Superior temporal gyrus (tissue), 1 donor: Measurements from ENCODE around the gene IL15.
"Not testable (repeated sequence)": the region's sequence is repeated elsewhere in the genome, so short reads cannot be mapped to it uniquely, and the experiment has no call there.

Experiments used
- DNase-seq: peaks from one replicate; pipeline ENCODE4 v3.0.0-alpha.2; 2016; ENCODE audit errors: extremely low spot score

The IL15 gene, protein sequence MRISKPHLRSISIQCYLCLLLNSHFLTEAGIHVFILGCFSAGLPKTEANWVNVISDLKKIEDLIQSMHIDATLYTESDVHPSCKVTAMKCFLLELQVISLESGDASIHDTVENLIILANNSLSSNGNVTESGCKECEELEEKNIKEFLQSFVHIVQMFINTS

DNA sequence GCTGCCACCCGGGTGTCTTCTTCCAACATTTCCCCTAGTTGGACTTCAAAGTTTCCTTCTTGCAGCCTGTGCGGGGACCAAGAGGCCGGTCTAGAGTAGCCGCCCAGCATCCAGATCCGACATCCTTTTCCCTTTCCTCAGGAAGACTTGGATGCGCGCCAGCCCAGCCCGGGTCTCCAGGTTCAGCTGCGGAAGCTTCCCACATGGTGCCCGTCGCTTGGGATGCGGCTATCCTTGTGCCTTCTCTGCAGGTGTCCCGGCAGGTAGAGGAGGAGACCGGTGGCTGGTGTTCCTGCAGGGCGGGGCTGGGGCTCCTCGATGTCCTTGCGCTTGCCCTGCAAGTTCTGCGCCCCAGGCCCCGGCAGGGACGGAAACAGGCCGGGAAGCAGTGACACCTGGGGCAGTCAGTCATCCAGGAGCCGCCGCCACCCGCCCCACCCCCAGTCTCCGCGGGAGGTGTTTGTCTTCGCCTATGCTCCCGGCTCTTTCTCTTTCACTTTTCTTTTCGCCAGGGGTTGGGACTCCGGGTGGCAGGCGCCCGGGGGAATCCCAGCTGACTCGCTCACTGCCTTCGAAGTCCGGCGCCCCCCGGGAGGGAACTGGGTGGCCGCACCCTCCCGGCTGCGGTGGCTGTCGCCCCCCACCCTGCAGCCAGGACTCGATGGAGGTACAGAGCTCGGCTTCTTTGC lies at the start of gene IL15:
TSS of gene IL15 (plus strand) at position 502 of the 689 bp plus-strand sequence. CDS start 82,882 bp downstream, outside the sequence.
- no peak for DNase-seq

DNA sequence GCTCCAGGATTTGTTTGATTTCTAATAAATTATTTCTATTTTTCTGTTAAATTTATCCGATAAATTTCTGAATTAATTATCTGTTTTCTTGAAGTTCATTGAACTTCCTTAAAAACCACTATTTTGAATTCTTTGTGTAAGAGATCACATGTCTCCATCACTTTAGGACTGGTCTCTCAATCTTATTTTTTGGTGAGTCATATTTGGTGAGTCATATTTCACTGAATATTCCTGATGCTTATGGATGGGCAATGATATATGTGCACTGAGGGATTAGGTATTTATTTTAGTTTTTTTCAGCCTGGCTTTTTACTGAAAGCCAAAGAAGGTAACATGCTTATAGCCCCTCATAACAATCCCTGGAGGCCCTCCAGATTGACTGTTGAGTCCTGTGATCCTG lies 48.5 kb upstream of the IL15 start:
- DNase-seq, result no peak

GRCh38 chr4:141595531-141595930 lies 40.9 kb upstream of the IL15 start:
- no peak for DNase-seq

- no peak for DNase-seq
Measured at GRCh38 chr4:141599853-141600252, 36.5 kb upstream of the IL15 start.

- not testable (repeated sequence) for DNase-seq
Measured at GRCh38 chr4:141604683-141605082, 31.7 kb upstream of the IL15 start.

DNA sequence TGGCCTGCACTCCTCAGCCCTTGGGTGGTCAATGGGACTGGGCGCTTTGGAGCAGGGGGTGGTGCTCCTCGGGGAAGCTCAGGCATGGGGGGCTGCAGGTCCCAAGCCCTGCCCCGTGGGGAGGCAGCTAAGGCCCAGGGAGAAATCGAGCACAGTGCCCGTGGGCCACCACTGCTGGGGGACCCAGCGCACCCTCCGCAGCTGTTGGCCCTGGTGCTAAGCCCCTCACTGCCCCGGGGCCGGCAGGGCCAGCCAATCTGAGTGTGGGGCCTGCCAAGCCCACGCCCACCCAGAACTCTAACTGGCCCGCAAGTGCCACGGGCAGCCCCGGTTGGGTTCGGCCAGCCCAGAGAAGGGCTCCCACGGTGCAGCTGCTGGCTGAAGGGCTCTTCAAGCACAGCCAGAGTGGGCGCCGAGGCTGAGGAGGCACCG lies 30.9 kb upstream of the IL15 start:
- no peak for DNase-seq

- DNase-seq, result no peak
Measured at GRCh38 chr4:141609243-141609642, 27.1 kb upstream of the IL15 start.

- DNase-seq, result no peak
Measured at GRCh38 chr4:141610365-141610764, 26.0 kb upstream of the IL15 start.

DNA sequence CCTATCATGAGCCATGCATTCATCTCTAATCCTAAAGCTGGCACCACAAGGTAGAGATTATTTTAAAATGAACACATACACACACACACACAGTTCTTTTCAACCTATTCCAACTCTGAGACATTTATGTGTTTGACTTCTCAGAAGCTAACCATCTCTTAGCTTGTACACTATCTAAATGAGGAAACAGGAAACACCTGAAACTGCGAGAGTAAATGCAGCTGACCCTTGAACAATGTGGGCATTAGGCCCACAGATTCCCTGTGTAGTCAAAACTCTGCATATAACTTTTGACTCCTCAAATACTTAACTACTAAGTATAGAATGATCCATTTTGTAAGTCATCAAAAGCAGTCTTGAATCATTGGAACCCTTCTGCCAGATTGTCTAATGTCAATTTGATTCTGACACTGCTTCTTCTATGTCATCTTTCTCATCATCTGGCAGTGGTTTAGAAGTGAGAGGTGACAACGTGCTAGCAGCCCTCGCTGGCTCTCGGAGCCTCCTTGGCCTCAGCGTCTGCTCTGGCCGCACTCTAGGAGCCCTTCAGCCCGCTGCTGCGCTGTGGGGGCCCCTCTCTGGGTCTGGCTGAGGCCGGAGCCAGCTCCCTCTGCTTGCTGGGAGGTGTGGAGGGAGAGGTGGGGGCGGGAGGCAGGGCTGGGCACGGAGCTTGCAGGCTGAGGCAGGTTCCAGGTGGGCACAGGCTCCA lies 21.4 kb upstream of the IL15 start:
- no peak for DNase-seq

DNA sequence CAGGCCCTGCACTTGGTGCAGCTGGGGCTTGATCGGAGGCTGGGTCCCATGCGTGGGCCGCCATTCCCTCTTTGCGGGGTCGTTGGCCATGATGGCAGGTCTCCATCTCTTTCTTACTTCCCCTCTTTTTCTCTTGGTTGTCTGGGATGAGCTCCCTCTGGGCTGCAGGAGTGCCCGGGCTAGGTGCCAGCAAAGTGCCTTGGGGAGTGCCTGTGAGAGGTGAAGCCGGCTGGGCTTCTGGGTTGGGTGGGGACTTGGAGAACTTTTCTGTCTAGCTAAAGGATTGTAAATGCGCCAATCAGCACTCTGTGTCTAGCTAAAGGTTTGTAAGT lies 20.8 kb upstream of the IL15 start:
- not testable (repeated sequence) for DNase-seq

- no peak for DNase-seq
Measured at GRCh38 chr4:141620715-141621114, 15.7 kb upstream of the IL15 start.

GRCh38 chr4:141625023-141625422 lies 11.4 kb upstream of the IL15 start:
- DNase-seq, result no peak

DNA sequence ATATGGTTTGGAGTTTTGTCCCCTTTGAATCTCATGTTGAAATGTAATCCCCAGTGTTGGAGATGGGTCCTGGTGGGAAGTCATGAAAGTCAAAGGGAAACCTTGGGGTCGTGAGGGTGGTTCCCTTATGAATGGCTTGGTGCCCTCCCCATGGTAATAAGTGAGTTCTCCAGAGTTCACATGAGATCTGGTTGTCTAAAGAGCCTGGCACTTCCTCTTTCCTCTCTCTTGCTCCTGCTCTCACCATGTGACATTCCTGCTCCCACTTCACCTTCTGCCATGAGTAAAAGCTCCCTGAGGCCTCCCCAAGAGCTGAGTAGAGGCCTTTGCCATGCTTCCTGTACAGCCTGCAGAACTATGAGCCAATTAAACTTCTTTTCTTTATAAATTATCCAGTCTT lies 5.5 kb upstream of the IL15 start:
- DNase-seq, result no peak

GRCh38 chr4:141635736-141636081 lies 674 bp upstream of the IL15 start:
- DNase-seq, result no peak

DNA sequence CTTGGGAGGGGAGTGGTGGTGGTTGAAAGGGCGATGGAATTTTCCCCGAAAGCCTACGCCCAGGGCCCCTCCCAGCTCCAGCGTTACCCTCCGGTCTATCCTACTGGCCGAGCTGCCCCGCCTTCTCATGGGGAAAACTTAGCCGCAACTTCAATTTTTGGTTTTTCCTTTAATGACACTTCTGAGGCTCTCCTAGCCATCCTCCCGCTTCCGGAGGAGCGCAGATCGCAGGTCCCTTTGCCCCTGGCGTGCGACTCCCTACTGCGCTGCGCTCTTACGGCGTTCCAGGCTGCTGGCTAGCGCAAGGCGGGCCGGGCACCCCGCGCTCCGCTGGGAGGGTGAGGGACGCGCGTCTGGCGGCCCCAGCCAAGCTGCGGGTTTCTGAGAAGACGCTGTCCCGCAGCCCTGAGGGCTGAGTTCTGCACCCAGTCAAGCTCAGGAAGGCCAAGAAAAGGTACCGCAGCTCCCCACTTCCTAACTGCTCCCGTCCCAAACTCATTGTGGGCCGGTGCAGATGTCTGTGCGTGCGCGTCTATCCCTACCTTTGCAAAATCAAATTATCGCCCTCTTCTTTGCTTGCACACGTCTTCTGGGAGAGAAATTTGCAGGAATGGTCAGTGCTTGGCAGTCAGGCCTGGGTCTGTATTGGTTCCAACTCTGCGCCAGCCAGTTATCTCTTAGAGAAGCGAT lies 533 bp downstream of the IL15 start:
- DNase-seq, result no peak

DNA sequence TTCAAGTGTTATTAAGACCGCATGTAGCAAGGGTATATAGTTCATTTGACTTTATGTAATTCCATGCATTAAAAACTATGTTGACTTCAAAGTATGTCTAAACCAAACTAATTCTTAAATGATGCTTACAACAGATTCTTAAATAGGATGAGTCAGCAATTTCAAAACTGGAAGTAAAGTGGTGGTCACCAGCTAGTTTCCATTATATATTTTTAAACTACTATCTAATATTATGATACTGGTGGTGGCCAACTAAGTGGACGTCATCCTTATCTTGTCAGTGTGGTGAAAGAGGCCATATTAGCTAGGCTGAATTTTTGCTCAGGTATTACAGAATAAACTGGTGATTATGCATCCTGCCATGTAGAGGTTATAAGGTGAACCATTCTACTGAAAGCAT lies 1.2 kb downstream of the IL15 start:
- no peak for DNase-seq

- DNase-seq, result no peak
Measured at GRCh38 chr4:141638230-141638629, 1.8 kb downstream of the IL15 start.

- no peak for DNase-seq
Measured at GRCh38 chr4:141640696-141641095, 4.3 kb downstream of the IL15 start.

DNA sequence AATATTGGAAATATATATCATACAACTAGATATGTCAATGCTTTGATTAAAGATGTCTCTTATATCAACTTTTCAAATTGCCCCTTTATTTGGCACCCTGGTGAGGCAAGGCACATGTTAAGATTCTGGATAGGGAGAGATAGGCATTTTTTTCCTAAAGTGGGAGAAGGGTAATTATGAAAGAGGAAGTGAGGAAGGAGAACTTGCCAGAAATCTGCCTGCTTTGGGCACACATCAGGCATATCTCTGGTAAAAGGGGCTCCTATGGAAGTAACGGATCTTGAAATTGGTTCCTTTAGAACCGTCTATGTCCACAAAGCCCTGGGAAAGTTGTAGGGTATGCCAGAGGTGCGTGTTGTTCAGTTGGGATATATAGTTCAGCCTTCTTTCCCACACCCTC lies 5.7 kb downstream of the IL15 start:
- DNase-seq, result no peak

GRCh38 chr4:141642711-141643110 lies 6.3 kb downstream of the IL15 start:
- no peak for DNase-seq

DNA sequence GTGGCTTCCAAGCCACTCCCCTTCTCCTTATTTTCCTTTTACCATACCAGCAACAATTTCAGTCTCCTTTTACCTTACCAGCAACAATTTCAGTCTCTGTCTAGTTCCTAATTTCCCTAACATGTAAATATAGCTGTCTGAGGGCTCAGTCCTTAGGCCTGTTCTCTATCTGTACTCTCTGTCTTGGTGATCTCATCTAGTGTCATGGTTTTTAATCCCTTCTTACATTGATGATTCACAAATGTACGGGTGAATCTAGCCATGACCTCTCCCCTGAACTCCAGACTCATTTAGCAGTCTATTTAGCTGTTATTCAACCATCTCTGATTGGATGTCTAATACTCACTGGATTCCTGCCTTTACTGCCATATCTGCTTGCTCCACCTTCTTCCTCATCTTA lies 7.2 kb downstream of the IL15 start:
- no peak for DNase-seq

GRCh38 chr4:141645611-141646340 lies 9.4 kb downstream of the IL15 start:
- no peak for DNase-seq
